Stimulated activated CD8-positive, alpha-beta memory T cell treated with anti-CD3 and anti-CD28 coated beads, Interleukin-15, amount 100 ng/mL, for 24 hours (primary cell): Measurements from ENCODE around the gene CCDC74B.
"Not testable (repeated sequence)": the region's sequence is repeated elsewhere in the genome, so short reads cannot be mapped to it uniquely, and the experiment has no call there.

Source experiments
- DNase-seq: peaks from one replicate; pipeline ENCODE4 v3.0.0-alpha.2; 2020; ENCODE audit warnings: low read depth

Gene CCDC74B

DNA sequence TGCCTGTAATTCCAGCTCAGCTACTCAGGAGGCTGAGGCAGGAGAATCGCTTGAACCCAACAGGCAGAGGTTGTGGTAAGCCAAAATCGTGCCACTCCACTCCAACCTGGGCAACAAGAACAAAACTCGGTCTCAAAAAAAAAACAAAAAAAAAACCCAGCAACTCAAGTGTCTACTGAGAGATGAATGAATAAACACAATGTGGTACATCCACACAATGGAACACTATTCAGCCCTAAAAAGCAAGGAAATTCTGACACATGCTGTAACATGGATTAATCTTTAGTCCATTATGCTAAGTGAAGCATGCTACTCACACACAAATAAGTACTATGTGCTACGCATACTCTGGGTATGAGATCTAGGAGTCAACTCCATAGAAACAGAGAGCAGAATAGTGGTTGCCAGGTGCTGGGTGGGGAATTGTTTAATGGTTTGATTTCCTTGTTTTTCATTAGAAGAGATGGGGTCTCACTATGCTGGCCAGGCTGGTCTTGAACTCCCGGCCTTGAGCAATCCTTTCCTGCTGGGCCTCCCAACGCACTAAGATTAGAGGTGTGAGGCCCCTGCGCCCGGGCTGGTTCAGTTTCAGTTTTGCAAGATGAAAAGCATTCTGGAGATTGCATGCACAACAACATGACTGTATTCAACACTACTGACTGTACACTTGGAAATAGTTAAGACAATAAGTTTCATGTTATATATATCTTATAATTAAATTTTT is 20.5 kb upstream of the CCDC74B start:
- DNase-seq, result no peak

DNA sequence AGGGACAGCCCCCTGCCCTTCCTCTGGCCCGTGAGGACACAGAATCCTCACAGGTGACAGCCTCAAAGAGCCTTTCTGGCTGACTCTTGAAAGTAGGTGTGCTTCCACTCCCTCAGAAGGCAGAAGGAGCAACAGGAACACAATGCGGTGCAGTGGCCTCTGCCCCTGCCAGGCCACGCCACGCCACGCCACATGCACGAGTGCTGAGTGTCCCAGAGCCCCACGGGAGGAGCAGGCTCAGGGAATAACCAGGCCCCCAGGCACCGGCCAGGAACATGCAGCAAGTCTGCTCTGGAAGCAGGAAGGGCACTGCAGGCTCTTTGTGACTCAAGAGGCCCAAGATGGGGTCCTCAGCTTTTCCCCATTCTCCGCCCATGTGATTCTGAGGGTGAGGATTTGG is 18.1 kb upstream of the CCDC74B start:
- no peak for DNase-seq

DNA sequence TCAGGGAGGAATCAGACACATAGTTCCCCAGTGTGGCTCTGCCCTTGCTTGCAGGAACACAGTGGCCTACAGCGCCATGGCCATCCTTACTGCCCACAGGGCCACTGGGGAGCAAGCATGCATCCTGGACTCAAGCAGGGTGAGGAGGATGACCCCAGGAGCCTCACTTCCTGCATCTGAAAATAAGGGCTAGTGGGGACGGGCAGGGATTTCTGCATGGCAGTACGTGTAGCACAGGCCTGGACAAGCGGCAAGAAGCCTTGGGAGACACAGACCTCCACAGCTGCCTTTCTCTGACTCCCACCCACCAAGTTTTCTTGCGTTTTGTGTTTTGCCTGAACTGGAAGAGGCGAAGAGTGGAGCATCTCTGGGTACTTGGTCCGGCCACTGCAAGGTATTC is 17.6 kb upstream of the CCDC74B start:
- not testable (repeated sequence) for DNase-seq

DNA sequence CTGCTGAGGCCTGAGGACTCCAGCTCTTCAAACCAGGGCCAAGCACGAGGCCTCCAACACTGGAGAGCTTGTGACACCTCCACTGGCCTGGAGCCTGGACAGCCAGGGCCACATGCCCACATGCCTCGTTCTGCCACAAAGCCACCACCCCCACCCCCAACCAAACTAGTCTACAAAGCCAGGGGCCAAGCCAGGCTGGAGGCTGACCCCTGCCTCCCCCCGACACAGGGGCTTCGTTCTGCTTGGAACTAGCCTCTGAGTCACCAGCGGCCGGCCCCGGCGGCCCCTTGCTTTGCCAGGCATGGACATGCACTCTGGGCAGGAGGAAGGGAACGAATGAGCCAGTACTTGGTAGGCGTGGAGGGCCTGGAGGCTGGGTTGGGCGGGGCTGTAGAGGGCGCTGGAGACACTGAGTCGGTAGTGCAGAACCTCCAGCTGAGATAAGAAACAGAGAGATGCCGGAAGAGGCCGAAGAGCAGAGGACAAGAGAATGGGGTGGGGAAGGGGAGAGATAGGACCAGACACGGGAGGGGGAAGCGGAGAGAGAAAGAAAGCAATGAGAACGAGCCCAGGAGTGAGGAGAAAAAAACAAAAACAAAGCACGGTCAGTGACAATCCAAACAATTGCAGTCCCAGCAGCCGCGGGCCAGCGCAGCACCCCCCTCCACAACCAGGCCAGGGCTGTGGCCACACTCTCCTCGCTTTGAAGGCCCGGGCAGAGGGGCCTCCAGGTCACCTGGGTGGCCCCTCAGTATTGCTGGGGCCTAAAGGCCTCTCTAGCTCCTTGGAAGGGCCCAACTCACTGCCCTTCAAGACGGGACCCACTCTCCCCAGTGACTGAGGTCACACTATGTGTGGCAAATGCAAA is 16.2 kb upstream of the CCDC74B start:
- not testable (repeated sequence) for DNase-seq

DNA sequence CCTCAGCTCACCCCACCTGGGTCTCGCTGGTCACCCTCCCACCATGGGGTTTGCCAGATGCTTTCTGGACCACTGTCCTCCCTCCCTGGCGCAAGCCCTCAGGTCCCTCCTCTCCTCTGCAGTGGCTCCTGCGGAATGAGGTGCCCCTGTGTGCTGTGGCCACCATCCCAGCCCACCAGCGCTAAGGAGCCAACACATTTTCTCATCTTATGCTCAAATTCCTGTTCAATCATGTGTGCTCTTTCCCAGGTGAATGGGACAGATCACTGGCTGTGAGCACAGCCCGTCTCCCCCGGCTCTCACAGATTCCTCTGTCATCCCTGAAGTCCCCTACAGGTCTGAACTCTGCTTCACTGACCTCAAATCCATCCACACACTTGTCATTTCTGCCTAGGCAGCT is 15.2 kb upstream of the CCDC74B start:
- DNase-seq, result no peak

DNA sequence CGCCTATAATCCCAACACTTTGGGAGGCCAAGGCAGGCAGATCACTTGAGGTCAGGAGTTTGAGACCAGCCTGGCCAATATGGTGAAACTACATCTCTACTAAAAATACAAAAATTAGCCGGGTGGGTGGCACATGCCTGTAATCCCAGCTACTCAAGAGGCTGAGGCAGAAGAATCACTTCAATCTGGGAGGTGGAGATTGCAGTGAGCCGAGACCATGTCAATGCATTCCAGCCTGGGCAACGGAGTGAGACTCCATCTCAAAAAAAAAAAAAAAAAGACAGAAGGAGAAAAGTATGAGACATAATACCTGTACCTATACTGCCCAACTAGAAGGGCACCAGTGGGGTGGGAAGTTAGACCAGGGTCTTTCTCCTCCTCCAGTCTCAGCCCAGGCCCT is 14.5 kb upstream of the CCDC74B start:
- DNase-seq, result not testable (repeated sequence)

DNA sequence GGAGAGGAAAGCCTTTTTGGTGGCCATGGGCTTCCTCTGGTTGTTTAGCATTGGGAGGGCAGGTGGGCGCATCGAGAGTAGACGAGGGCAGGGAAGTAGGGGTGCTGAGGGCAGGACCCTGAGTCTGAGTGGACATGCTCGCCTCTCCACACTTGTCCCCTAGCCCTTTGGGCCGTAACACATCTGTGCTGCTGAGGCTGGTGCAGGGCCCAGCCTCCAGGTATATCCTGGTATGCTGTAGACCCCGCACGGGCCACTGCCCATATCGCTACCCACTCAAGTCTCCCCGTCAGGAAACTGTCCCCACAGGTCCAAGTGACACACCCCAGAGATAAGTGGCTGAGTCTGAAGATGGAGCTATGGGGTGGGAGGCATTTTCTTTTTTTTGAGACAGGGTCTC is 13.7 kb upstream of the CCDC74B start:
- no peak for DNase-seq

DNA sequence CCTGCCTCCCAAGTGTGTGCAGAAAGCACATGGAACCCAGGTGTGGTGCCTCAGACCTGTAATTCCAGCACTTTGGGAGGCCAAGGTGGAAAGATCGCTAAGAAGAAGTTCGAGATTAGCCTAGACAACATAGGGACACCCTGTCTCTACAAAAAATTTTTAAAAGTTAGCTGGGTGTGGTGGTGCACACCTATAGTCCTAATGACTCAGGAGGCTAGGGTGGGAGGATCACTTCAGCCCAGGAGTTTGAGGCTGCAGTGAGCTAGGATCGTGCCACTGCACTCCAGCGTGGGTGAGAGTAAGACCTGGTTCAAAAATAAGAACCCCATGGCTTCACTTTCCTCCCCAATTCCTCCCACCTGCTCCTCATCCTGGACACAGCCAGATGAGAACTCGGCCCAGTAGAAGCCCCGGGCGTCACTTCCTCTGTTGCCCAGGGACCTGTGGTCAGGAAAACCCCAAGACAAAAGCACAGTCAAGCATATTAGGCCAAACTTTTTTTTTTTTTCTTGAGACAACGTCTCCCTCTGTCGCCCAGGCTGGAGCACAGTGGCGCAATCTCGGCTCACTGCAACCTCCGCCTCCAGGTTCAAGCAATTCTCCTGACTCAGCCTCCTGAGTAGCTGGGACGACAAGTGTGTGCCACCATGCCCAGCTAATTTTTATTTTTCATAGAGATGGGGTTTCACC is 13.1 kb upstream of the CCDC74B start:
- DNase-seq, result not testable (repeated sequence)

DNA sequence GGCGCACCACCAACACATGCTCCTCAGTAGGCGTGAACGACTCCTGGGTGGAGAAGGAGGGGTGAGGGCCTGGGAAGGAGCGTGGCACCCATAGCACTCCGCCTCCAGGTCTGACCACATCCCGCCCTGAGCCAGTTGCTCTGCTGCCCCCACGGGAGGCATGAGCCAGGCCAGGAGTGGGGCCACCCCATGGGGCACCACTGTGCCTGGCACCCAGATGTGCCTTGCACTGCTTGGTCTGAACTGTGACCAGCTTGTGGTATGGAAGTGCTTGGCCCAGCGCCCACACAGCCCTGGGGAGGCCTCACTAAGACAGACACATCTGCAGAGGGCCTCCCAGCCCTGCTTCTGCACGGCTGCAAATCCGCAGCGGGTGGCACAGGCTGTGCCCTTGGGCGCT is 12.4 kb upstream of the CCDC74B start:
- not testable (repeated sequence) for DNase-seq

DNA sequence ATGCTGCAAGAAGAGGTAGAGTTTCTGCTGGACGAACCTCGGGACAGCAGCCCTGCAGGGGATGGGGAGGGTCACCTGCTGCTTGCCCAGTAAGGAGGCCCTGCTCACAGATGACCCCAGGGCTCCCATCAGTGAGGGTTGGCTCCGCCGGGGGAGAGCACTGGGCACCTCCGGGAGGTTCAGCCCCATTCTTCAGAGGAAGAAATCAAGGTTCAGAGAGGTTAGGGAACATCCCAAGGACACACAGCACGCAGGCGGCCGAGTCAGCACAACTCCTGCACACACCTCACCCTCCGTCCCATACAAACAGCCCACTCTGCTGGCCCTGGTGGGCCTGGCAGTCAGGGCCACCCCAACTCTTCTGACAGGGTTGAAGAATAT is 11.7 kb upstream of the CCDC74B start:
- DNase-seq, result no peak

DNA sequence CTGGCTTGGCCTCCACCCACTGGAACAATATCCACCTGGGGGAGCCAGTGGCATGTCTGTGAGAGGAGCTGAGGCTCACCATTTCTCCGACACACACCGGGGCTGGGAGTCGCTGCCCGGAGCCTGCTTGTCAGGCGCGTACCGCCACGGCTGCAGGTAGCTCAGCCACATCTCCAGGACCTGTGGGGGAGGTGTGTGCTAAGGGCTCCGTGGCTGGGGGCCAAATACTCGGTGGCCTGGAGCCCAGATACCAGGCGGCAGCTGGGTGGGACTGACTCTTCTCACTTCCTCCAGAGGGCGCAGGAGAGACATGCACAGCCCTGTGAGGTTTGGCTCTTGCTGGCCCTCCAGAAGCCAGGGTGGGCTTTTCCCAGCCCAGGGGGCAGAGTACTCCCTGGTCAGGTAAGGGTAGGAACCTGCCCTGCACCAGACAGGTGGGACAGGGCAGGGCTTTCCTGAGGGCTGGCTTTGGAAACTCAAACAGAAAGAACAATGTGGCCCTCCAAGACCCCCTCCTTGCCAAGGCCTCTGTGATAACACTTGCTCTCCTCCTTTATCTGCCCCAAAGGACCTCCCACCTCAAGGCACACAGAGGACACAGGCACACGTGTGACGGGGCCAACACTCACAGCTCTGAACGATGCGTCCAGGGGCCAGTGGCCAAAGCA is 11.2 kb upstream of the CCDC74B start:
- DNase-seq, result not testable (repeated sequence)

DNA sequence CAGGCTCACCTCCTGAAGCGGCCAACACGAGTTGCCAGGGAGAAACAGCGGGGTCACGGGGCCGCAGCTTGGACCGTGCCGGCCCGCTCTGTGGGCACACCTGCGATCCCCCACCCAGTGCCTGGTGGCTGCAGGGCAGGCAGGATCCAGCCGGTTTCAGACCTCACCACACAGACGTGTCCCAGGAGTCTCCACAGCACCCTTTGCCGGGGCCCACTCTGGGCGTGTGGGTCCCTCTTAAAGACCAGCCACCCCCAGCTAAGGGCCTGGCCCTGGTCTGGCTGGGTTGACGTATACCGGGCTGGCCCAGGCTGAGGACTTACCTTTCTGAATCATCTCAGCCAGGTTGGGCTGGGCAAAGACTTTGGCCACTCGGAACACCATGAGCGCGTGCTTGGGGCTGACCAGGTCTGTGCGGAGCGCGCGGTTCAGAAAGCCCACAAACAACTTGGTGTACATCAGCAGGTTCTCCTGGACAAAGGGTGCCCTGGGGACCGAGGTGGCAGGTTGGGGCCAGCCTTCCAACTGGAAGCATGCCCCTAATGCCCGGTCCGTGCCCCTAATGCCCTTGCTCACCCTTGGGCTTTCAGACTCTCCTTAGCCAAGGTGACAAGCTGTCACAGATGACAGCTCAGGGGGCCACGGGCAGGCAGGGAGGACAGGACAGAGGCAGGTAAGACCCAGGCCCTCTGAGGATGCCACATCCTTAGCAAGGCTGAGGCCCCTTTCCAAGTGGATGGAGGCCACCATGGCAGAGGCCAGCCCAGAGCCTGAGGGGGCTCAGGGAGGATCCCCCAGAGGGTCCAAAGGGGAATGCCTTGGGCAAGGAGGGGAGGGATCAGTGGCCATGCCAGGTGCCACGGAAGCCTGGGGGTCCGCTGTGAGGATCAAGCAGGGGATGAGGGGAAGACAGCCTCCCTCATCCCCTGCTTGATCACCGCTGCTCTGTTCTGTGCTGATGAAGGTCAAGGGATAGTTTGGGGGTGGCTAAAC is 10.2 kb upstream of the CCDC74B start:
- DNase-seq, result no peak

DNA sequence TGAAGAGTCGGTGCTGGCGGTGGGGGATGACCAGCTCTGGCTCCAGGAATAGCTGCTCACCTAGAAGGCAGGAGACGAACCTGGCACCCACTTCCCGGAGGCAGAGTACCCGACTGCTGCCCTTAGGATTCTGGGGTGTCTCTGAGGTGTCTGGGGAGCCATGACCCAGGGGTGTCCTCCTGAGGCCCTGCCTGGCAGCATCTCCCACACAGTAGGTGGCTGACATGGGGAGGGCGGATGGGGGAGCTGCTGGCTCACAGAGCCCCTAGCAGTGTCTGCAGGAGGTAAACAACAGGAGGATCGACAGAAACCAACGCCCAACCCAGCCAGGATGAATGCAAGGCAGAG is 9.5 kb upstream of the CCDC74B start:
- DNase-seq, result not testable (repeated sequence)

DNA sequence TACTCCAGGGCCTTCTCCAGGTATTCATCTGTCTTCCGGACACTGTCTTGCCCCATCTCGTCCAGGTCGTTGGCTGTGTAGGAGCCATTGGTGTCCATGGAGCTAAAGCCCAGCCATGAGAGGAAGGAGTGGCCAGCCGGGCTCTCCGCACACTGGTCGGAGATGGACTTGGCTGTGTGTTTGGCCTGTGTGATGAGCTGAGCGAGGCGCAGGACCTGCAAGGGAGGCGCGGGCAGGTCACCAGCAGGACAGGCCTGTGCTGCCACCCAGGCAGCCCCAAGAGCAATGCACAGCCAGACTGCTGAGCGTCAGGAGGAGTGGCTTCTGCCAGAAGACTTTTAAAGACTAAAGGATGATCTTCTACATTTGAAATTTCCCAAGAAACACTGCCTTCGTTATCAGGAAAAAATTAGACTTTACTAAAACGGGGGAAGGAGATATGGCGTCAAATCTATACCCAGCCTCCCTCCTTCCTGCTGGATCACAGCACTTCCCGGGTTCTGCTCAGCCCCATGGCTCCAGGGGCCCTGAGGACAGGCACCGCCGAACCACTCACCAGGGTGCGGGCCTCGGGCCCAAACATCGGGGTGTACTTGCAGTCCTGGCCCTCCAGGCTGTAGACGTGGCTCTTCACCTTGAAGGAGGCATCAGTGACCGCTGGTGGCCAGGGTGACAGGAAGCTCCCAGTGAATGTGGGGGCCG is 9.0 kb upstream of the CCDC74B start:
- DNase-seq, result not testable (repeated sequence)

DNA sequence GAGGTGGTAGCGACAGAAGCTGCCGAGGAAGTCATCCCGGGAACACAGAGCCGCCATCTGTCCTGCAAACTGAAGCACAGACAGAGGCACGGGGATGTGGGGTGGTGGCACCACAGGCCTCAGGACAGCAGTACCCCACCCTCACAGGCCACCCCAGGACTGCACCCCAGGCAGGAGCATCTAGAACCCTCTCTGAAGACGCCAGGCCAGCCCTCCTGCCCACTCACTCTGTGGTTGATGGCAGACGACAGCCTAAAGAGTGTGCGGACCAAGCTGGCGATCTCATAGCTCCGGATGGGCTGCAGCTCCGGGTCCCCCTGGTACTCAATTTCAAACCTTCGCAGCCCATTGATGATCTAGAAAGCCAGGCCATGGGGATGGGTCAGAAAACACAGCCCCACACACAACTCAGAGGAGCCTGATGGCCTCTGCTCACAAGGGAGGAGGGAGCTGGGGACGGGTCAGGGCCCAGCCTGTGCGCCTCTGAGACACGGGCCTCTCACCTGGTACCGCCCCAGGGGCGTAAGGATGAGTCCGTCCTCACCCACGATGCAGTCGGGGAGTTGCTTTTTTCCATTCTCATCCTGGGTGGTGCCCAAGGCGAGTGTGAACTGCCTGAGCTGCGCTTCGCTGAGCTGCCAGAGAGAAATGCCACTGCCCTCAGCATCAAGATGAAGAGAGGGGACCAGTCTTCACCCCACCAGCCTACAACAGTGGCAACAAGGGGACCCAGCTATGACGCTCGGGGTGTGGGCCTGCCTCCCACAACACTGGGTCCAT is 8.1 kb upstream of the CCDC74B start:
- no peak for DNase-seq

DNA sequence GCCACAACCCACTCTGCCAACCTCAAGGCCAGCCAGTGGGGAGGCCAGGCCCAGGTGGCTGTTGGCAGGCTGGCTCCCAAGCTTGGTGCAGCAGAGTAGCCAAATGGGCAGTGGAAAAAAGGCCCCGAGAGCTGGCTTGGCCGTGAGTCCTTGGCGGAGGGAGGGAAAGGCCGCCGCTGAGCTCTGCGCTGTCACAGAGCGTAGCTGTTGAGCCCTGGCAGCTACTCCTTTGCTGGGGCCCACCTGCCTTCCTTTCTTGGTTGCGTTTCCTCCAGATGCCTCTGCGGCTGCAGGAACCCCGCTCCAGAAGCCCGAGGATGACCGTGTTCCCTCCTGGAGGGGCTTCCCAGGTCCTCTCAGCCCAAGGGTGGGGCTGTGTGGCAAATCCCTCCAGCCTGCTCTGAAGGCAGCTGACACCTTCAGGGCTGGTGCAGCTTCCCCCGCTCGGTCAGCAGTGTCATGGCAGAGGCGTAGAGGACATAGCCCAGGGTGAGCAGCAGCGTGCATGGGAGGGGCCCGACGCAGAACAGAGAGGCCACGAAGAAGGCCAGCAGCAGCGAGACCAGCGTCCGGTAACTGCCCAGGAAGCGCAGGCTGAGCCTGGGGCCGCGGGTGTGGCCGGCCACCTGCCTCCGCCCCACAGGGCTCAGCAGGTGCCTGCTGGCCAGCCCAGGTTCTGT is 7.4 kb upstream of the CCDC74B start:
- not testable (repeated sequence) for DNase-seq

DNA sequence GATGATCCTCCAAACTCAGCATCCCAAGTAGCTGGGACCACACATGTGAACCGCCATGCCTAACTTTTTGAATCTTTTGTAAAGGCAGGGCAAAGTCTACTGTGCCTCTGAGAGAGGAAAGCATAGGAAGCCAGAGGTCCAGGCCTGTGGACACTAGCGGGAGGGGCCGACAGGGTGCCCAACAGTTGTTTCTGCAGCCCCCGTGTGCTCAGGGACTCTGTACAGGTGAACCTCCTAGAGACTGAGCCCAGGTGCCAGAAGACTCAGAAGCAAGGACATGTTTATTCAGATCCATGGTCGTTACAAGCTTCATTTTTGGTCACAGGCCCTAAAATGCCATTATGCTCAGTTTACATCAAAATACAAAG is 6.2 kb upstream of the CCDC74B start:
- DNase-seq, result not testable (repeated sequence)

DNA sequence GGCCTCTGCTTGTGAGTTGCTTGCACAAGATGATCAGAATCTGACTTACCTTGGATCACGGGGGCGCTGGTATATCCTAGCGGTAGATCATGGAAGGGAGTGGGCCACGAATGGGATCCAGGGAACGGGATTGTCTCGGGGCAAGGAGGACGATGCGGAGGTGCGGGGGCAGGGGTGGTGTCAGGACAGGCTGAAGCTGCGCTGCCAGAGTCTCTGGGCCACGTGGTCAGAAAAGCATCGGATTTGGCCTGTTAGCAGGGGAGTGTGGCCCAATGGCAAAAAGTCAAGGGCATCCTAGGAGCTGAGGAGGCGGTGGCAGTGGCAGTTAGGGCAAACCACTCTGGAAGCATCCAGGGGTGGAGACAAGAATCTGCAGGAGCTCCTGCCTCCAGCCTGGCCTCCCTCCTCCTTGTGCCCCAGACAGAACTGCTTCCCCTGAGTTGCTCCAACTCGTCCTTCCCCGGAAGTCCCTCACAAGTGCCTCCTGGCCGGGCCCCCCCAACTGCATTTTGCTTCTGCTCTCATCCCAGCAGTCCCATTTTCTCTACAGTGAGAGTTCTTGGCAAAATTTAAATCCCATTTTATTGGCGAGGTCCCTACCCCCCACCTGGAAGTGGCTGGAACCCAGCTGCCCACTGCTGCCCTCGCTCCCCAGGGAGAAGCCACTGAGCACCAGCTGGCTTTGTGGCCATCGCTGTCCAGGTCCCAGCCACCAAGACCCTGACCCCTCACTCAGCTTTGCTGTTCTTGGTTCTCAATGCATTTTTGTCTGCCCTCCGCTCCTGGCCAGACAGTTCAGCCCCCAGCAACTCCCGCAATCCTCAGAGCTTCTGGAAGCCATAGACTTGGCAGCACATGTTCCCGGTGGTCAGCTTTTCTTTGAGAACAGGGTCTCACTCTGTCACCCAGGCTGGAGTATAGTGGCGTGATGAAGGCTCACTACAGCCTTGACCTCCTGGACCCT is 5.6 kb upstream of the CCDC74B start:
- no peak for DNase-seq
